GM12873 (cell line): ENCODE measurements around the gene ADIG.

Source experiments
- TF ChIP-seq, protein P1 (sequence below): IDR thresholded peaks from 2 replicates; pipeline ENCODE4 v1.5.1; 2012; ENCODE audit warnings: low read depth, mild to moderate bottlenecking, moderate library complexity, low read length, control low read depth; ENCODE audit not compliant: insufficient read depth; ENCODE audit errors: missing control alignments

The ADIG gene

DNA sequence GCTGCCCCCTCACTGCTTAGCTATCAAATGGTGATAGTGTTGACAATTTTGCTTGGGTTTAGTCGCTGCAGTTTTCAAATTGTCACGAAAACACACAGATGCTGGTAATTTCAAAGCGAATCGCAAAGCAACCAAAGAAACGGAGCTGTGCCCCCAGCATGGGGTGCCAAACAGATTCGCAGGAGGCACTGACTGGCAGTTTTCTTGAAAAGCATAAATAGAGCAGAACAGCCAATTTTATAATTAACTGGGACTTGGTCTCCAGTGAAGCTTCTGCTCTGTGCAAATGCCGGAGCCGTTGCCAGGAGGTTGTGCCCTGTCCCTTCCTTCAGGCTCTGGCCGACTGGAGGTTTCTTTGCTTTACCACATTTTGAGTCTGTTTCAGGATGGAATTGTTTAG lies 39.4 kb downstream of the ADIG start:
- TF ChIP-seq, protein P1, sequence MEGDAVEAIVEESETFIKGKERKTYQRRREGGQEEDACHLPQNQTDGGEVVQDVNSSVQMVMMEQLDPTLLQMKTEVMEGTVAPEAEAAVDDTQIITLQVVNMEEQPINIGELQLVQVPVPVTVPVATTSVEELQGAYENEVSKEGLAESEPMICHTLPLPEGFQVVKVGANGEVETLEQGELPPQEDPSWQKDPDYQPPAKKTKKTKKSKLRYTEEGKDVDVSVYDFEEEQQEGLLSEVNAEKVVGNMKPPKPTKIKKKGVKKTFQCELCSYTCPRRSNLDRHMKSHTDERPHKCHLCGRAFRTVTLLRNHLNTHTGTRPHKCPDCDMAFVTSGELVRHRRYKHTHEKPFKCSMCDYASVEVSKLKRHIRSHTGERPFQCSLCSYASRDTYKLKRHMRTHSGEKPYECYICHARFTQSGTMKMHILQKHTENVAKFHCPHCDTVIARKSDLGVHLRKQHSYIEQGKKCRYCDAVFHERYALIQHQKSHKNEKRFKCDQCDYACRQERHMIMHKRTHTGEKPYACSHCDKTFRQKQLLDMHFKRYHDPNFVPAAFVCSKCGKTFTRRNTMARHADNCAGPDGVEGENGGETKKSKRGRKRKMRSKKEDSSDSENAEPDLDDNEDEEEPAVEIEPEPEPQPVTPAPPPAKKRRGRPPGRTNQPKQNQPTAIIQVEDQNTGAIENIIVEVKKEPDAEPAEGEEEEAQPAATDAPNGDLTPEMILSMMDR = no peak

DNA sequence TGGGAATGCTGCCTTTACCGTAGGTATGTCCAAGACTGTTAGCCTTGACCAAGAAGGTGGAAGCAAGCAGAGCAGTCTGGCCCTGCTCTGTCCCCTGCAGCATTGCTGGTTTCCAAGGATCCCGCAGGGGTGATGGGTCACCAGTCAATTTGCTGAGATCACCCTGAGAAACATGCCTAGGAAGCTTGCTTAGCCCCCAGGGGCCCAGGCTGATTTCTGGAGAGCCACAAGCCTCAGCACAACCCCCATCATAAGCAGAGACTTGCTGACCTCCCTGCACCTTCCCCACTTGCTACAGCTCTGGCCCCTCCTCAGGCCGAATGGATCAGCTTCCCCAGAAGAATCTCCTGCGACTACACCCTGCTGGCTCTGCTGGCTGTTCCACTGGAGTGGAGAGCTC lies 42.1 kb downstream of the ADIG start:
- TF ChIP-seq, protein P1 = no peak

DNA sequence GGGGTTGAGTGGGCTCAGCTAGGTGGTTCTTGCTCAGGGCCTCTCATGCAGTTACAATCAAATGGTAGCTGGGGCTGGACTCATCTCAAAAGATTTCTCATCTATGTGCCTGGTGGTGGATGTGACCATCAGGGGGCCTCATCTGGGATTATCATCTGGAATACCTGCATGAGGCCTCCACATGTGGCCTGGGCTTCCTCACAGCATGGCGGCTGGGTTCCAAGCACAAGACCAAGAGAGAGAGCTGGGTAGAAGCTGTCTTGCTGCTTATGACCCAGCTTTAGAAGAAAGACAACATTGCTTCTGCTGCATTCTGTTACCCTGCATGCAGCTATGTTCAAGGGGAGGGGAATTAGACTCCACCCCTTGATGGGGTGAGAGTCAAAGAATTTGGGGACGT lies 43.1 kb downstream of the ADIG start:
- TF ChIP-seq, protein P1 = no peak

DNA sequence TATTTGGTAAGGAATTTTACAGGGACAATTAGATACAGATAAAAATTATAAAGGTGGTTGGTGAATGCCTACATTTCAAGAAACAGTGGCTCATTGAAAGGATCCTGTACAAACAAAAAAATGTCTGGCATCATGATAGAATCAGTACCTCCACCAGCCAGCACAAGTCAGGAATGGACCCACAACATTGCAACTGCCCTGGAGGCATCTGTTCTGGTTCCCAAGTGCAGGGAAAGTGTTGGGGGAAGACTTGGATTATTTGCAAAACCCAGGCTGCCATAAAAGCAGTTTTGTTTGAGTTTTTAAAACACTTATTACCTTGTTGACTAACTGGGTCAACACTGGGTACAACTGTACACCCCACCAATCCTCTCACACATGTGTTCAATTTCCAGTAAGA lies 44.9 kb downstream of the ADIG start:
- TF ChIP-seq, protein P1 = no peak

DNA sequence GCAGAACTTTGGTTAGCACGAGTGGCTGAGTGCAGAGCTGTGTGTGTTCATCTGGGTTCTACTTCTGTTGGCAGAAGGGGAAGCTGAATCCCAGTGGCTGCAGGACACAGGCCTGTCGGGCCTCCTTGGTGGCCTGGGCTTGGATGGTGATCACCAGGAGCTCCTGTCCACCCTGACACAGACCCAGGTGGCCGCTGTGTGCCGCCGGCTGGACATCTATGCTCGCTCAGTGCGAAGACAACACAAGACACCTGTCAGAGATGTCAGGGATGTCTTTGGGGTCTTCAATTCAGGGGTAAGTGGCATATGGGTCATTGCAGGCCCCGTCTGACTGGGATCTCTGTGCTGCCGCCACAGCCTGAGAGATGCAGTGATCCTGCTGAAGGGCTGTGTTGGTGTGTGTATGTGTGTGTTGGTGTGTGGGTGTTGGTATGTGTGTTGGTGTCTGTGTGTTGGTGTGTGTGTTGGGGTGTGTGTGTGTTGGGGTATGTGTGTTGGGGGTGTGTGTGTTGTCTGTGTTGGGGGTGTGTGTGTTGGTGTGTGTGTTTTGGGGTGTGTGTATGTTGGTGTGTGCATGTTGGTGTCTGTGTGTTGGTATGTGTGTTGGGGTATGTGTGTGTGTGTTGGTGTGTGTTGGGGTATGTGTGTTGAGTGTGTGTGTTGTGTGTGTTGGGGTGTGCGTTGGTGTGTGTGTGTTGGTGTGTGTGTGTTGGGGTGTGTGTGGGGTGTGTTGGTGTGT lies 46.1 kb downstream of the ADIG start:
- TF ChIP-seq, protein P1 = no peak

DNA sequence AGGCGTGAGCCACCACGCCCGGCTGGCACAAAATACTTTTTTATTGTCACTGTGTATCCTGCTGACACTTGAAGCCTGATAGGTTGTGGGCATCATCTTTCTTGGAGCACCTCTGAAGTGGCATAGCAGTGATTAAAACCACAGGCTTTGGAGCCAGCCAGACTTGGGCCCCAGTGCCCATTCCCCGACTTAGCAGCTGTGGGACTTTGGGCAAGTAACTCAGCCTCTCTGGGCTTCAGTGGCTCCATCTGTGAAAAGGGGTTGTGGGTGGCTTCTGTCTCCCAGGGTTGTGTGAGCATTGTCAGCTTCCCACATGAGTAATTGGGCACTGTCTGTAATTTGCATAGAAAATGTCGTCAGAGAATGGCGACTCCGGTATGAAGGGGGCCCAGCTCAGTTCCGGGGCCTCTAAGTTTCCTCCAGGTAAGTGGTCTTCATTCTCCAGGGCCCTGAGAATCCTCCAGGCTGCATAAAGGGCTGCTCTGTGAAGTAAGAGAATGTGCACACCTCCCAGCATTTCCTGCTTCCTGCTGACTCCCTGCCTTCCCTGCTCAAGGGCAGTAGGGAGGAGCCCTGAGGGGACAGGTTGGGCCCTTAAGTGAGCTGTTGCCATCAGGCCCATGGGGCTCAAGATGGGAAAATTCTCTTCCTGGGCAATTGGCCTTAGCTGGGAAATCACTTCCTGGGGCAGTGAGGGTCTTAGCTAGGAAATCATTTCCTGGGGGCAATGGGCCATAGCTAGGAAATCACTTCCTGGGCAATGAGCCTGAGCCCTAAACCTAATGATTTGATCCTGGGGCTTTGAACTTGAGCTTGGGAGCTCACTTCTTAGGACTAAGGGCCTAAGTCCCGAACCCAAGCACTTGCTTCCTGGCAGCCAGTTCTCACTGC lies 47.8 kb downstream of the ADIG start:
- TF ChIP-seq, protein P1 = no peak

DNA sequence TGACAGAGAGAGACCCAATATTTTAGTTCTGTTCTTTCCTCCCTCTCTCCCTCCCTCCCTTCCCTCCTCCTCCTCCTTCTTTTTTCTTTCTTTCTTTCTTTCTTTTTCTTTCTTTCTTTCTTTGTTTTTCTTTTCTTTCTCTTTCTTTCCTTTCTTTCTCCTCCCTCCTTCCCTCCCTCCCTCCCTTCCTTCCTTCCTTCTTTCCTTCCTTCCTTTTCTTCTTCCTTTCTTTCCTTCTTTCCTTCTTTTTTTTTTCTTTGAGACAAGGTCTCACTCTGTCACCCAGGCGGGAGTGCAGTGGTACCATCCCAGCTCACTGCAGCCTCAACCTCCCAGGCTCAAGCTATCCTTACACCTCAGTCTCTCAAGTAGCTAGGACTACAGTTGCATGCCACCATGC lies 49.0 kb downstream of the ADIG start:
- TF ChIP-seq, protein P1 = no peak
